Gastrocnemius medialis (tissue), 4 donors: ENCODE measurements around the gene PPP1CC.

Experiments
- POLR2A ChIP-seq, 2 donors: fragments of 450-650 bp; IDR thresholded peaks; one replicate each; pipeline ENCODE4 v1.6.1; 2017; ENCODE audit warnings: antibody characterized with exemption in 2 of 2, mild to moderate bottlenecking in 2 of 2, moderate library complexity in 2 of 2
- TF ChIP-seq, protein P1 (sequence below), 5 experiments: fragments of 450-650 bp in 3 of 5; fragments of 200-600 bp in 2 of 5; sonication (generic) in 2 of 5; IDR thresholded peaks in 4 of 5; conservative IDR thresholded peaks in 1 of 5; 1 replicate in 4 of 5; 2 replicates in 1 of 5; pipeline ENCODE4 v1.5.1; 2016 to 2019; ENCODE audit warnings: antibody characterized with exemption in 5 of 5, mild to moderate bottlenecking in 3 of 5, moderate library complexity in 3 of 5

DNA sequence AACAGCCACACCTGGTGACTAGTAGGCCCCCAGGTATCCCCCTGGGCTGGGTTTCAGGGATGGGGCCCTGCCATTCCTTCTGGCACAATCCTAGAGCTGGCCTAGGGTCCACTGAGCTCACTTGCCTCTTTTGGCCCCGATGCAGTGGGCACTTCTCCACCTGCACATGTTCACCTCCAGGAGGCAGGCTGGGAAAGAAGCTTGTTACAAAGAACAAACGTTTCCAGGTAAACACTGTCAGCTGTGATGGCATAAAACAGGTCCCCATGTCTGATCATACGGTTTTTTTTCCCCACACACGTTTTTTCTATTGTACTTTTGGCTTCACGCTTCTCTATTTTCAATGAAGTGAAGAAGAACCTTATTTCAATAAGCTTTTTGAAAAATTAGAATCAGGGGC lies 37.9 kb downstream of the PPP1CC start:
- TF ChIP-seq, protein P1, sequence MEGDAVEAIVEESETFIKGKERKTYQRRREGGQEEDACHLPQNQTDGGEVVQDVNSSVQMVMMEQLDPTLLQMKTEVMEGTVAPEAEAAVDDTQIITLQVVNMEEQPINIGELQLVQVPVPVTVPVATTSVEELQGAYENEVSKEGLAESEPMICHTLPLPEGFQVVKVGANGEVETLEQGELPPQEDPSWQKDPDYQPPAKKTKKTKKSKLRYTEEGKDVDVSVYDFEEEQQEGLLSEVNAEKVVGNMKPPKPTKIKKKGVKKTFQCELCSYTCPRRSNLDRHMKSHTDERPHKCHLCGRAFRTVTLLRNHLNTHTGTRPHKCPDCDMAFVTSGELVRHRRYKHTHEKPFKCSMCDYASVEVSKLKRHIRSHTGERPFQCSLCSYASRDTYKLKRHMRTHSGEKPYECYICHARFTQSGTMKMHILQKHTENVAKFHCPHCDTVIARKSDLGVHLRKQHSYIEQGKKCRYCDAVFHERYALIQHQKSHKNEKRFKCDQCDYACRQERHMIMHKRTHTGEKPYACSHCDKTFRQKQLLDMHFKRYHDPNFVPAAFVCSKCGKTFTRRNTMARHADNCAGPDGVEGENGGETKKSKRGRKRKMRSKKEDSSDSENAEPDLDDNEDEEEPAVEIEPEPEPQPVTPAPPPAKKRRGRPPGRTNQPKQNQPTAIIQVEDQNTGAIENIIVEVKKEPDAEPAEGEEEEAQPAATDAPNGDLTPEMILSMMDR (IDR thresholded peaks at IDR 0.05 in 4 of 5, conservative IDR thresholded peaks at IDR 0.05 in 1 of 5), result no peak
- TF ChIP-seq POLR2A (IDR thresholded peaks at IDR 0.05), result no peak
